Activated CD4-positive, alpha-beta T cell treated with anti-CD3 and anti-CD28 coated beads for 36 hours (primary cell): Measurements from ENCODE around the gene HIPK3. TPM values are rescaled to one million over a fixed set of nuclear protein-coding genes. Genes with fewer than 3 reads are reported as not detected.

Source experiments
- ATAC-seq: fragments of 200-7000 bp; cut with Tn5 transposase; one replicate; pipeline ENCODE4 v1.10.0; 2021; ENCODE audit warnings: mild to moderate bottlenecking, moderate library complexity
- CTCF ChIA-PET: fragments of 350-600 bp; sonication (Branson Sonifier 250); formaldehyde crosslinking; loops from one replicate; lab custom pipeline; 2021; ENCODE audit warnings: antibody characterized with exemption; lab: Charles Lee
- POLR2A ChIA-PET: fragments of 350-600 bp; sonication (Branson Sonifier 250); formaldehyde crosslinking; loops from one replicate; lab custom pipeline; 2021; ENCODE audit warnings: antibody characterized with exemption, inconsistent platforms; lab: Charles Lee
- DNase-seq: peaks from one replicate; pipeline ENCODE4 v3.0.0-alpha.2; 2020
- H3K27ac Mint-ChIP-seq: one replicate; pipeline ENCODE4 v1.8.0; 2021; ENCODE audit warnings: mixed read lengths
- H3K27me3 Mint-ChIP-seq: one replicate; pipeline ENCODE4 v1.8.0; 2021; ENCODE audit warnings: mixed read lengths
- H3K36me3 Mint-ChIP-seq: one replicate; pipeline ENCODE4 v1.8.0; 2021; ENCODE audit warnings: low read depth, mixed read lengths
- H3K4me1 Mint-ChIP-seq: one replicate; pipeline ENCODE4 v1.8.0; 2021; ENCODE audit warnings: mixed read lengths
- H3K4me3 Mint-ChIP-seq: one replicate; pipeline ENCODE4 v1.8.0; 2021; ENCODE audit warnings: mild to moderate bottlenecking, moderate library complexity, mixed read lengths
- H3K9me3 Mint-ChIP-seq: one replicate; pipeline ENCODE4 v1.8.0; 2021; ENCODE audit warnings: low read depth, mixed read lengths
- intact Hi-C, 2 experiments: fragments of 100-400 bp; cut with DNase I in 1 of 2; cut with micrococcal nuclease in 1 of 2; formaldehyde crosslinking; loops; one replicate each; pipeline versions ENCODE4 v1.14.2 to v1.15.1; 2022 to 2024; cut with DNase I, micrococcal nuclease
- total RNA-seq, 2 experiments: library from RNA; stranded (reverse); gene quantifications; one replicate each; pipeline ENCODE4 v1.2.3, GENCODE V29; 2021

Gene HIPK3
- total RNA-seq, 2 experiments from 2014 or later: 25.7 to 26.8 TPM

- Mint-ChIP-seq H3K4me1 (no peaks in the 10 kb centered on the region), H3K27me3 (peaks cover 13% of the 10 kb centered on the region), H3K27ac (no peak overlapping the region), H3K9me3 (no peaks in the 10 kb centered on the region), H3K36me3 (no peaks in the 10 kb centered on the region), H3K4me3 (no peak overlapping the region)
- ATAC-seq: no peak
- ChIA-PET CTCF (no interaction called here), POLR2A (no interaction called here)
- intact Hi-C loops: no loop called here
- no peak for DNase-seq
Measured at GRCh38 chr11:33402066-33402465, 144.9 kb downstream of the HIPK3 start.

- Mint-ChIP-seq H3K27me3 (peaks cover 13% of the 10 kb centered on the region), H3K4me1 (no peaks in the 10 kb centered on the region), H3K4me3 (no peak overlapping the region), H3K36me3 (no peaks in the 10 kb centered on the region), H3K9me3 (no peaks in the 10 kb centered on the region), H3K27ac (no peak overlapping the region)
- intact Hi-C loops: no loop called here
- ChIA-PET POLR2A (no interaction called here), CTCF (no interaction called here)
- ATAC-seq (no peak), DNase-seq (no peak)
Measured at GRCh38 chr11:33403344-33403743, 146.2 kb downstream of the HIPK3 start.

- no peak for DNase-seq
- ATAC-seq: no peak
- Mint-ChIP-seq H3K27me3 (peaks cover 13% of the 10 kb centered on the region), H3K4me1 (no peaks in the 10 kb centered on the region), H3K27ac (no peak overlapping the region), H3K4me3 (no peak overlapping the region), H3K36me3 (no peaks in the 10 kb centered on the region), H3K9me3 (no peaks in the 10 kb centered on the region)
- ChIA-PET CTCF (interaction anchor here (0.7 kb wide), 1 partner anchor 38 kb away, joined by 3 read pairs; no protein-coding TSS in a partner anchor), POLR2A (no interaction called here)
- intact Hi-C loops: no loop called here
Measured at GRCh38 chr11:33405834-33406602, 148.8 kb downstream of the HIPK3 start.

Other genes starting within 250 kb of the HIPK3 start
- 1 to 10 TPM; 2.0 to 2.3 TPM for gene DEPDC7, start 241.5 kb upstream of the HIPK3 start, total RNA-seq
- gene TCP11L1, start 217.8 kb upstream of the HIPK3 start, total RNA-seq: 1 to 10 TPM; 7.9 to 8.8 TPM
- gene CSTF3, start 95.9 kb upstream of the HIPK3 start, total RNA-seq: 10 to 100 TPM; 29.6 to 35.3 TPM
- gene KIAA1549L, start 118.7 kb downstream of the HIPK3 start, total RNA-seq: not detected